GM12873 (cell line): ENCODE measurements around the gene FLT3.

Source experiments
- CTCF ChIP-seq: IDR thresholded peaks from 2 replicates; pipeline ENCODE4 v1.5.1; 2012; ENCODE audit warnings: low read depth, mild to moderate bottlenecking, moderate library complexity, low read length, control low read depth; ENCODE audit not compliant: insufficient read depth; ENCODE audit errors: missing control alignments

The FLT3 gene

GRCh38 chr13:28136916-28137315 is 36.5 kb upstream of the FLT3 start:
- no peak for TF ChIP-seq CTCF

- no peak for TF ChIP-seq CTCF
Observed at GRCh38 chr13:28131646-28132045, 31.3 kb upstream of the FLT3 start.

- no peak for TF ChIP-seq CTCF
Observed at GRCh38 chr13:28129911-28130693, 29.7 kb upstream of the FLT3 start.

- no peak for TF ChIP-seq CTCF
Observed at GRCh38 chr13:28128926-28129325, 28.6 kb upstream of the FLT3 start.

- TF ChIP-seq CTCF, result no peak
Observed at GRCh38 chr13:28128030-28128429, 27.7 kb upstream of the FLT3 start.

GRCh38 chr13:28121224-28121623 is 20.8 kb upstream of the FLT3 start:
- no peak for TF ChIP-seq CTCF

- TF ChIP-seq CTCF, result no peak
Observed at GRCh38 chr13:28120317-28120716, 19.9 kb upstream of the FLT3 start.
